Activated T-helper 1 cell treated with anti-CD3 and anti-CD28 coated beads, Interleukin-12 subunit alpha, Interleukin-12 subunit beta, Interleukin-2, Interleukin-4 antibody, amounts not matched to agents 30 ng/mL and 10 ng/mL and 1 ng/mL, durations not matched to agents 14 hours and 24 hours and 36 hours (primary cell): Measurements from ENCODE around the gene TSPAN18. TPM values are rescaled to one million over a fixed set of nuclear protein-coding genes. Genes with fewer than 3 reads are reported as not detected.
A peak's percentile ranks its signal among the peaks of the same experiment; 100 is the strongest.

Experiments used
- DNase-seq: peaks from one replicate; pipeline ENCODE4 v3.0.0; 2021; ENCODE audit warnings: low spot score
- H3K27ac Mint-ChIP-seq: one replicate; pipeline ENCODE4 v1.8.0; 2021; ENCODE audit warnings: mild to moderate bottlenecking, mixed read lengths
- H3K27me3 Mint-ChIP-seq: one replicate; pipeline ENCODE4 v1.8.0; 2022; ENCODE audit warnings: mild to moderate bottlenecking, moderate library complexity, mixed read lengths; ENCODE audit not compliant: insufficient read depth
- H3K36me3 Mint-ChIP-seq: one replicate; pipeline ENCODE4 v1.8.0; 2021; ENCODE audit warnings: low read depth, mixed read lengths
- H3K4me1 Mint-ChIP-seq: one replicate; pipeline ENCODE4 v1.8.0; 2021; ENCODE audit warnings: low read depth, mixed read lengths
- H3K4me3 Mint-ChIP-seq: one replicate; pipeline ENCODE4 v1.8.0; 2021; ENCODE audit warnings: mild to moderate bottlenecking, moderate library complexity, mixed read lengths
- H3K9me3 Mint-ChIP-seq: one replicate; pipeline ENCODE4 v1.8.0; 2021; ENCODE audit warnings: mixed read lengths
- intact Hi-C: fragments of 100-400 bp; cut with micrococcal nuclease; formaldehyde crosslinking; loops from one replicate; pipeline ENCODE4 v1.15.1; 2024
- total RNA-seq: library from RNA; stranded (reverse); gene quantifications from 2 replicates; pipeline ENCODE4 v1.2.3, GENCODE V29; 2022

TSPAN18 gene
- total RNA-seq, 1 donor from 2014 or later, result 1.7 TPM

GRCh38 chr11:44941259-44942021 is 214.7 kb downstream of the TSPAN18 start:
- intact Hi-C loops, result no loop called here
- H3K36me3 Mint-ChIP-seq, result no peaks in the 10 kb centered on the region
- no peak overlapping the region for H3K27ac Mint-ChIP-seq
- H3K27me3 Mint-ChIP-seq, result peaks cover 9% of the 10 kb centered on the region
- no peak overlapping the region for H3K4me3 Mint-ChIP-seq
- peaks cover 21% of the 10 kb centered on the region for H3K4me1 Mint-ChIP-seq
- H3K9me3 Mint-ChIP-seq, result no peaks in the 10 kb centered on the region
- no peak for DNase-seq

DNA sequence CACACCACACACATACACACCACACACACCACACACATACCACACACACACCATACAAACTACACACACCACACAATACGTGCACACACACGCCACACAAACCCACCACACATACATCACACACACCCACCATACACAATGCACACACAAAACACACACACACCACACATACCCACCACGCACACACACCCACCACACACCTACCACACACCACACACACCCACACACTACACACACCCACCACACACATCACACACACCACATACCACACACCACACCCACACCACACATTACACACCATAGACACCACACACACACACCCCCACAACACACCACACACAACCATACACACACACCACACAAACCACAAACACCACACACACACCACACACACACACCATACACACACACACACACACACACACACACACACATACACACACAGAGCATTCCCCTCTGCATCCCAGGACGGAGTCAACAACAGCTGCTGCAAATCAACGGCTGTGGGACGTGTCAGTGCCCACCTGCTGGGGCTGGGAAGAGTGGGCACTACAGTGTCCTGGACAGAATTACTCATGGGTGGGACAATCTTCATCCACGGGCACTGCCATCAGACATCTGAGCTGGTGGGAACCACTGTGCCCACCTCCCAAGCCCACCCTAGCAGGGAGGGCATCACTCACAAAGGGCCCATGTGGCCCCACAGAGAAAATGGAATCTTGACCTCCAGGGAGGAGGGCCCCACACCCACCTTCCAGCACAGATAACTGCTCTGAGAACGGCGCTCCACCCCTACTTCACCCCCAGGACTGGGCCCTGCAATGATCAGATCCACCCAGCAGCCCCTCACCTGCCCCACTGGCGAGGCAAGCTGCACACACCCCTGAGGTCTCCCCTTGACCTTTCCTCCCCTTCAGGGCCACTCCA is 215.5 kb downstream of the TSPAN18 start:
- H3K4me3 Mint-ChIP-seq, result no peak overlapping the region
- no peak for DNase-seq
- peaks cover 21% of the 10 kb centered on the region for H3K4me1 Mint-ChIP-seq
- peak overlapping the region; percentile 40 for H3K27ac Mint-ChIP-seq
- intact Hi-C loops, result no loop called here
- no peaks in the 10 kb centered on the region for H3K36me3 Mint-ChIP-seq
- peaks cover 9% of the 10 kb centered on the region for H3K27me3 Mint-ChIP-seq
- H3K9me3 Mint-ChIP-seq, result no peaks in the 10 kb centered on the region

DNA sequence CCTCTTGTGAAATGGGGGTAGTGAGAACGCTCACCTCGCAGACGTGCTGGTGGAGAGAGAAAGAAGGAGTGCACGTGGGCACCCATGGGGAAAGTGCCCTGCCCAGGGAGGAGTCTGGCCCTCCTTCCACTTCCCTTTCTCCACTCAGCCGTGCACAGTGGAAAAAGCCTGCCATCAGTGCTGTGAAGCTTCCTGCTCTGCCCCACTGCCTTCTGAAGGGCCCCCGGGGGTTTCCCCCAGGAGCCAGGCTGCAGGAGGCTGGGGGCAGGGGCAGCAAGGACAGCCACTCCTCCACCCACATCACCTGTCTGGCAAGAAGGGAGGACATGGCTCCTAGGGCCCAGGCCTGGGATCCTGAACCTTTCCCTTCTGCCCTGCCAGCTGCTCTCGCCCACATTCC is 216.4 kb downstream of the TSPAN18 start:
- H3K36me3 Mint-ChIP-seq, result no peaks in the 10 kb centered on the region
- no peak for DNase-seq

GRCh38 chr11:44943696-44944095 is 216.9 kb downstream of the TSPAN18 start:
- Mint-ChIP-seq H3K4me3 (no peak overlapping the region), H3K27me3 (peaks cover 21% of the 10 kb centered on the region), H3K36me3 (no peaks in the 10 kb centered on the region), H3K4me1 (peaks cover 21% of the 10 kb centered on the region), H3K27ac (peak overlapping the region; percentile 8), H3K9me3 (no peaks in the 10 kb centered on the region)
- DNase-seq, result no peak
- intact Hi-C loops, result no loop called here

More for the DNA sequence above, 216.4 kb downstream of the TSPAN18 start:
- H3K27me3 Mint-ChIP-seq, result peaks cover 15% of the 10 kb centered on the region
- H3K27ac Mint-ChIP-seq, result peak overlapping the region; percentile 40
- H3K4me1 Mint-ChIP-seq, result peaks cover 21% of the 10 kb centered on the region
- no peak overlapping the region for H3K4me3 Mint-ChIP-seq
- intact Hi-C loops, result no loop called here
- H3K9me3 Mint-ChIP-seq, result no peaks in the 10 kb centered on the region

- no peak for DNase-seq
- Mint-ChIP-seq H3K36me3 (no peaks in the 10 kb centered on the region), H3K27ac (no peak overlapping the region), H3K27me3 (peaks cover 27% of the 10 kb centered on the region), H3K4me1 (peaks cover 21% of the 10 kb centered on the region), H3K9me3 (no peaks in the 10 kb centered on the region), H3K4me3 (no peak overlapping the region)
- intact Hi-C loops, result no loop called here
These were observed 217.6 kb downstream of the TSPAN18 start for GRCh38 chr11:44944181-44944852.

DNA sequence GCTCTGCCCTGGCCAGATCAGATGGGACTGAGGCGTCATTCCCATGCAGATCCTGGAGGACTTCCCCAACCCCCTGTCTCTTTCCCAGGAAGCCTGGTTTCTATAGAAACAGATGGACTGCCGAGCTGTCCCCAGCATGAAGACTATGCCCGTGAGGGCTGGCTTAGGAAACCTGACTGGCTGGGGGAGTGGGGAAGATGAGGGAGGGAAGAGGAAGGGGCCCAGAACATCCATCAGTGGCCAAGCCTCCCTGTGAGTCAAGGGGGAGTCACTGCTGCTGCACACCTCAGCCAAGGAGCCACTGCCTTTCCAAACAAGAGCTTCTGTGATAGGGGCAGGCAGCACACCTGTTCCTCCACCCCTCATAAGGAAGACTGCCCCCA is 218.1 kb downstream of the TSPAN18 start:
- H3K9me3 Mint-ChIP-seq, result no peaks in the 10 kb centered on the region

DNA sequence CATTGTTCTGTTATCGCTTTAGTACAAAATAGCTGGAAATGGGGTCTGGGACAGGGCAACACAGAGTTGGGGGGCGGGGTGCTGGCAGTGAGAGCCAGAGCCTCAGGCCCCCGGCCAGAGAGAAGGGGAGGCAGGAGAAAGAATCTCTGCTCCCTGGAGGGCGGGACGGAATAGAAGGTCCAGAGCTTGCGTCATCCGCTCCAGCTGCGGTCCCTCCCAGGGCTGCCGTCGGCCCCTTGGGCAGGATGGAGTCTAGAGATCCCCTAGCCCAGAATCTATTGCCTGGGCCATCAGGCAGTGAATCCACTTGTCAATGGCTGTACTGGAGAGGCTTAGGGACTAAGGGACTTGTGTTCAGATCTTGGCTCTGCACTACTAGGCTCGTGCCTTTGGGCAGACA is 218.9 kb downstream of the TSPAN18 start:
- peaks cover 21% of the 10 kb centered on the region for H3K4me1 Mint-ChIP-seq
- no peak for DNase-seq
- no peak overlapping the region for H3K4me3 Mint-ChIP-seq
- H3K36me3 Mint-ChIP-seq, result no peaks in the 10 kb centered on the region
- no peak overlapping the region for H3K27ac Mint-ChIP-seq
- intact Hi-C loops, result loop anchor here (5.0 kb wide), 1 partner anchor 137 kb away; no protein-coding TSS in a partner anchor
- peaks cover 22% of the 10 kb centered on the region for H3K27me3 Mint-ChIP-seq
- no peaks in the 10 kb centered on the region for H3K9me3 Mint-ChIP-seq

More for the DNA sequence above, 218.1 kb downstream of the TSPAN18 start:
- H3K4me1 Mint-ChIP-seq, result peaks cover 21% of the 10 kb centered on the region
- no peaks in the 10 kb centered on the region for H3K36me3 Mint-ChIP-seq
- H3K27ac Mint-ChIP-seq, result no peak overlapping the region
- no peak for DNase-seq
- peaks cover 27% of the 10 kb centered on the region for H3K27me3 Mint-ChIP-seq
- no peak overlapping the region for H3K4me3 Mint-ChIP-seq
- intact Hi-C loops, result loop anchor here (5.0 kb wide), 1 partner anchor 137 kb away; no protein-coding TSS in a partner anchor

DNA sequence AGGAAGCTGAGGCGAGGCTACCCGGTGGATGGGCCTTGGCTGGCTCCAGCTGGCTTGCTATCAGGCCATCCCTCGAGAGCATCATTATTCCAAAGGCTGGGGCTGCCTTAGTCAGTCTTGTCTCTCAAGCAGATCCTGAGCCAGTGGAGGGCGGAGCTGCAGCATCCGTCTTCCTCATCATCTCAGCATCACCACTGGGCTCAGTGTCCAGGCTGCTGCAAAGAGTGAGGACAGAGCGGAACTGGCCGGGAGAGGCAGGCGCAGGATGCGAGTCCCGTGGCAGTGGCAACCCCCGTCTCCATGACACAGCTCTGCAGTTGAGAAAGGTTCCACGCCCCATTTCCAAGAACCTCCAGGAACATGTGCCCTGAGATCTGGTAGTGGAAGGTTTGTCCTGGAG is 219.5 kb downstream of the TSPAN18 start:
- peaks cover 24% of the 10 kb centered on the region for H3K27me3 Mint-ChIP-seq
- H3K9me3 Mint-ChIP-seq, result no peaks in the 10 kb centered on the region
- DNase-seq, result no peak
- intact Hi-C loops, result loop anchor here (5.0 kb wide), 1 partner anchor 136 kb away; no protein-coding TSS in a partner anchor
- H3K27ac Mint-ChIP-seq, result no peak overlapping the region
- no peaks in the 10 kb centered on the region for H3K36me3 Mint-ChIP-seq
- no peak overlapping the region for H3K4me3 Mint-ChIP-seq
- peaks cover 21% of the 10 kb centered on the region for H3K4me1 Mint-ChIP-seq

- intact Hi-C loops, result loop anchor here (5.0 kb wide), 1 partner anchor 135 kb away; no protein-coding TSS in a partner anchor
- peaks cover 26% of the 10 kb centered on the region for H3K27me3 Mint-ChIP-seq
- H3K9me3 Mint-ChIP-seq, result no peaks in the 10 kb centered on the region
- H3K36me3 Mint-ChIP-seq, result no peaks in the 10 kb centered on the region
- no peak overlapping the region for H3K4me3 Mint-ChIP-seq
- H3K27ac Mint-ChIP-seq, result no peak overlapping the region
- peaks cover 18% of the 10 kb centered on the region for H3K4me1 Mint-ChIP-seq
- no peak for DNase-seq
These were observed 220.4 kb downstream of the TSPAN18 start for GRCh38 chr11:44947114-44947513.

DNA sequence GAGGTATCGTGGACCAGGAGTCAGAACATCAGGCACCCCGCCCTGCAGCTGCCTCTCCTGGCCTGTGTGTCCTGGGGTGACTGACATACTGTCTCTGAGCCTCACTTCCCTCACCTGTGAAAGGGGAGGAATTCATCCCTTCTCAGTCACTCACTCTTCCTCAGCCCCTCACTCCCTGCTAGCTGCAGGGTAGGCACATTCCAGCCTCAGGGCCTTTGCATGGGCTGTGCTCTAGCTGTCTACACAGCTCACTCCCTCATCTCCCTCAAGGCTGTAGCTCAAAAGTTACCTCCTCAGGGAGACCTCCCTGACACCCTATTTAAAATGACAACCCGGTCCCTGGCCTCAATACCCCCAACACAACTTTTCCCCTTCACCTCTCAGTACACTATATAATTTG is 221.4 kb downstream of the TSPAN18 start:
- intact Hi-C loops, result loop anchor here (5.0 kb wide), 1 partner anchor 134 kb away; no protein-coding TSS in a partner anchor
- Mint-ChIP-seq H3K9me3 (no peaks in the 10 kb centered on the region), H3K27me3 (peaks cover 24% of the 10 kb centered on the region), H3K4me3 (no peak overlapping the region), H3K27ac (no peak overlapping the region), H3K36me3 (no peaks in the 10 kb centered on the region), H3K4me1 (peaks cover 8% of the 10 kb centered on the region)
- DNase-seq, result no peak

- DNase-seq, result no peak
- peaks cover under 1% of the 10 kb centered on the region for H3K4me1 Mint-ChIP-seq
- H3K4me3 Mint-ChIP-seq, result peak overlapping the region; percentile 51
- H3K9me3 Mint-ChIP-seq, result no peaks in the 10 kb centered on the region
- H3K27ac Mint-ChIP-seq, result no peak overlapping the region
- intact Hi-C loops, result loop anchor here (1.0 to 10.0 kb wide), 3 partner anchors 133 to 855 kb away; partner anchors contain the start of gene EXT2
- H3K27me3 Mint-ChIP-seq, result peaks cover 22% of the 10 kb centered on the region
- no peaks in the 10 kb centered on the region for H3K36me3 Mint-ChIP-seq
These were observed 222.6 kb downstream of the TSPAN18 start for GRCh38 chr11:44949160-44950030.
